Stimulated activated CD8-positive, alpha-beta memory T cell treated with anti-CD3 and anti-CD28 coated beads, Interleukin-7, amount 100 ng/mL, for 1 hour (primary cell): ENCODE measurements around the gene AQP12A.
"Not testable (repeated sequence)": the region's sequence is repeated elsewhere in the genome, so short reads cannot be mapped to it uniquely, and the experiment has no call there.

Experiments used
- DNase-seq, 2 donors: peaks; one replicate each; pipeline ENCODE4 v3.0.0-alpha.2; 2020; ENCODE audit warnings: low read depth in 2 of 2

AQP12A gene

GRCh38 chr2:240691631-240692420 is at the start of gene AQP12A:
Gene AQP12A, plus strand, starts transcription at chr2:240691866. Its CDS starts 48 bp downstream, at chr2:240691914.
- DNase-seq = not testable (repeated sequence)

DNA sequence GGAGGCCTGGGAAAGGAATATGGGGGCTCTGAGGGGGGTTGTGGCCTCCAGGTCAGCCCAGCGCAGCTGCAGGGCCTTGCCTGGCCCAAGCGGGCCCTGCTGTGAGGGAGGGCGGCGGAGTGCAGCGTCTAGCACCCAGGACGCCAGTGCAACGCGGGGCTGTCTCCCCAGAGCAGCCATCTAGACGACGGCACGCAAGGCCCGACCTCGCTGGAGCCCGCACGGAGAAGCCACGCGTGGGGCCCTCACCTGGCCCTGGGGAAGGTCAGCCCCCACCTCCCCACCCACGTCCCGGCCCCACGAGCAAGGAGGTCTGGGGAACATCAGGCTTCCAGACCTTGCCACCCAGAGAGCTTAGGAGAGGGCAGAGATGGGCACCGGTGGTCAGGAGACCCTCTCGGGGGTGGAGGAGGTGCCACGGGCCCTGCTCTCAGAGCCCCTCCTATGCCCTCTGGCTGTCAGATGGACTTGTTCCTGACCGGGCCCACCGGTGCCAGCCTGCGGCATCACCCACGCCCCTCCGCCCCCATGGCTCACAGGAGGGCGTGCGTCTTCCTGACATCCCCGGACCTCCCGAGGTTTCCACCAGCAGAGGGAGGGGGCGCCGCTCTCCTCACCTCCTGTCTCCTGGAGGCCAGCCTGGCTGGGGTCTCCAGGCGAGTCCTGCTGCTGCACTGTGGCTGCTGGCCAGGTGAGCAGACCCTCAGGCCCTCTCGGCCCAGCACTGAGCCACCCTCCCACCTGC is 49.4 kb upstream of the AQP12A start:
- DNase-seq = no peak

GRCh38 chr2:240642806-240643092 is 48.9 kb upstream of the AQP12A start:
- no peak for DNase-seq

- no peak for DNase-seq
Observed at GRCh38 chr2:240643093-240643810, 48.4 kb upstream of the AQP12A start.

DNA sequence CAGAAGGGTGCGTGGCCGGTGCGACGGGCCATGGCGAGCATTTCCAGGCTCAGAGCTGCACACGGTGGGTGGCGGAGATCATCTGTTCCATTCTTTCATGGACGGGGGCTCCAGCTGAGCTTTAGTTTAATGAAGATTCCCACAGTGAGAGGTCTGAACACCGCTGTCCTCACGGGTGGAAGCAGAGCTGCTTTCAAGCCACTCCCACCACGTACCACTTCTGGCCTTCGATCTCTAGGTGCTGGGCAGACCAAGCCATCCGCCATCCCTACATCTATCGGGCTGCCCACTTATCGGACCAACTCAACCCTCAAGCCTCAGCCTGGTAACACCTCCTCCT is 47.9 kb upstream of the AQP12A start:
- no peak for DNase-seq

DNA sequence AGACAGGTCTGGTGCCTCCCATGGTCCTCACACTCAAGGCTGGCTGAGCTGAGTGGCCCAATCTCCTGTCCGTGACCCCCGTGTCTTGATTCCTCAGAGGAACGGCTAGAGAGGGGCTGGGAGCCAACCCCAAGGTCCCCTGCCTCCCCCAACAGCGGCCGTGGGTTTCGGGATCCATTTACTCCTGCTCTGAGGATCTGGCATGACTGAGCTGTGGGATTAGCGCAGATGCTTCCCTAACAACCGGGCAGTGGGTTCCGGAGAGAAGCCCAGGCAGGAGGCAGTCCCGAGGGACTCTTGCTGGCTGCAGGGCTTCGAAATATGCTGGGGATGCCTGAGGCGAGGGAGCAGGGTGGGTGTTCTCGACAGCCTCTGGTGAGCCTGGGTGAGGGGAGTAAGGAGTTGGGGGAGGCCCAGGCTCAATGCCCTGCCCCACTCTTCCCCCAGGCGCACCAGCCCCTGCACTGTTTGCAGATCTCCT is 47.5 kb upstream of the AQP12A start:
- DNase-seq = no peak

- no peak for DNase-seq
Observed at GRCh38 chr2:240644859-240645301, 46.8 kb upstream of the AQP12A start.

- DNase-seq = no peak
Observed at GRCh38 chr2:240645346-240645745, 46.3 kb upstream of the AQP12A start.

GRCh38 chr2:240645801-240646175 is 45.9 kb upstream of the AQP12A start:
- no peak for DNase-seq

- no peak for DNase-seq
Observed at GRCh38 chr2:240646176-240646899, 45.3 kb upstream of the AQP12A start.

DNA sequence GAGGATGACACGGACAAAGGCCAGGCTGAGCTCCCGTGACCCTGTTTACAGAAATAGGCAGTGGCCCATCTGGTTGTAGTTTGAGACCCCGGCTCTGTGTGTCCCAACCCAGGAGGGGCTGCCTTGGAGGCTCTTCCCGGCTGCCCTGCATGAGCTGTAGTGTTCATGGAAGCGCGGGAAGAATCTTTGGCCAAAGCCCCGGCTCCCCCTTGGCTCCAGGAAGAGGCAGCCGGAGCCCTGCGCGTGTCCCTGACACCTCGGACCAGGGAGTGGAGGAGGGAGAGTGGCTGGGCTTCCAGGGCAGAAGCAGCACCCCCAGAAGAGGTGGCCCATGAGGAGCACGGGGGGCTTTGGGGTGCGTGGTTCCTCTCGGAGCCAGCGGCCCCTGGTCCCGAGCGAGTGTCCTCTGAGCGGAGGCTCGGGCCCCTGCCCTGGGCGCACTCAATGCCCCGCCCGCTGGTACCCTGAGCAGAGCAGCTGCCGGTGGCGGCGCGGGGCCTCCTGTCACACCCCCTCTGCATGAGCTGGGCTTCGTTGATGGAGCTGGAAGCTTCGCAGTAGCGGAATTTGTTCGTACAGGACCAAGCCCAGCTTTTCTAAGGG is 44.7 kb upstream of the AQP12A start:
- DNase-seq = no peak

GRCh38 chr2:240647503-240648154 is 44.0 kb upstream of the AQP12A start:
- DNase-seq = no peak

DNA sequence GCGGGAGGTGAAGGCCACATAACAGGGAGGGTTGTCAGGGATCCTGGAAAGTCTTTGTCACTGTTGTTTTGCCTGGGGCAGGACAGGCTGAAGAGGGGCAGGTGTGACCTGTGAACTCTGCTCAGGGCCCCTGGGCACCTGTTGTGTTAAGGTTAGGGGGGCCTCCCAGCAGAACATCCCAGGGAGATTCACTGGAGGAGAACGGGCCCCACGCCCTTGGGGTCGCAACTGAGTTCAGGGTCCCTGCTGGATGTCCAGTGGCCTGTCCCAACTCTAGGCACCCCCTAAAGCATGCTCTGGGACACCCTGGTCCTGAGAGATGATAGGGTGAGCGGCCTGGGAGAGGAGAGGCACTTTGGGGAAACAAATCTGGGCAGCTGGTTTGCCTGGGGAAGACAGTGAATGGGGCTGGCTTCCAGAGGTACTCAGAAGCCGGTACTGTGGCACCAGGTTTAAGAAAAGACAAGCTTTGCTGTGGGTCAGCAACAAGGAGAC is 43.5 kb upstream of the AQP12A start:
- DNase-seq = no peak

DNA sequence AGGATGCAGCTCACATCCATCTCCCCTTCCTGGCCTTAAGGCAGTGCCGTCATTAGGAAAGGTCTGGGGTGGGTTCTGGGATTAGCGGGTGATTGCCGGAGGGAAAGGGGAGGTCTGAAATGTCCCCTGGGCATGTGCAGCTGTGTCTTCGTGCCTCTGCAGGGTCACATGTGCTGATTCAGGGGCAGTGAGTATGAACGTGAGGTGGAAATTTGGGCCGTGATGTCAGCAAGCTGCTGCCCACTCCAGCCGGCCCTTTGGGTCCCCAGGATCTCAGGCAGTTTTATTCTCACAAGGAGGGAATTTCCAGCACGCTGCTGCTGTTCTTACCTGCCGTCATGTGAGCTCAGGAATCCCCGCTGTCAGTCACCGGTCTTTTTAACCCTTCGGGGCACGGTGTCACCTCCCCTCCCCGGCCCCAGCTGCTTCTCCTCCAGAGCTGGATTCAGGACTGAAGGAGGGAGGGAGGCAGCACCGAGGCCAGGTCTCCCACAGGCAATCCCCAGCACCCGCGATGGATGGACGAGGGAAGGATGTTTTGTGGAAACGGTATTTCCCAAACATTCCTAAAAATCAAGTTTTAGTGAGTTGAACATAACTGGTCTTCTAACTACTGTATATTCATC is 42.9 kb upstream of the AQP12A start:
- DNase-seq = no peak

- no peak for DNase-seq
Observed at GRCh38 chr2:240649331-240649730, 42.3 kb upstream of the AQP12A start.

GRCh38 chr2:240650254-240650965 is 41.3 kb upstream of the AQP12A start:
- no peak for DNase-seq

- DNase-seq = no peak
Observed at GRCh38 chr2:240651185-240651584, 40.5 kb upstream of the AQP12A start.

DNA sequence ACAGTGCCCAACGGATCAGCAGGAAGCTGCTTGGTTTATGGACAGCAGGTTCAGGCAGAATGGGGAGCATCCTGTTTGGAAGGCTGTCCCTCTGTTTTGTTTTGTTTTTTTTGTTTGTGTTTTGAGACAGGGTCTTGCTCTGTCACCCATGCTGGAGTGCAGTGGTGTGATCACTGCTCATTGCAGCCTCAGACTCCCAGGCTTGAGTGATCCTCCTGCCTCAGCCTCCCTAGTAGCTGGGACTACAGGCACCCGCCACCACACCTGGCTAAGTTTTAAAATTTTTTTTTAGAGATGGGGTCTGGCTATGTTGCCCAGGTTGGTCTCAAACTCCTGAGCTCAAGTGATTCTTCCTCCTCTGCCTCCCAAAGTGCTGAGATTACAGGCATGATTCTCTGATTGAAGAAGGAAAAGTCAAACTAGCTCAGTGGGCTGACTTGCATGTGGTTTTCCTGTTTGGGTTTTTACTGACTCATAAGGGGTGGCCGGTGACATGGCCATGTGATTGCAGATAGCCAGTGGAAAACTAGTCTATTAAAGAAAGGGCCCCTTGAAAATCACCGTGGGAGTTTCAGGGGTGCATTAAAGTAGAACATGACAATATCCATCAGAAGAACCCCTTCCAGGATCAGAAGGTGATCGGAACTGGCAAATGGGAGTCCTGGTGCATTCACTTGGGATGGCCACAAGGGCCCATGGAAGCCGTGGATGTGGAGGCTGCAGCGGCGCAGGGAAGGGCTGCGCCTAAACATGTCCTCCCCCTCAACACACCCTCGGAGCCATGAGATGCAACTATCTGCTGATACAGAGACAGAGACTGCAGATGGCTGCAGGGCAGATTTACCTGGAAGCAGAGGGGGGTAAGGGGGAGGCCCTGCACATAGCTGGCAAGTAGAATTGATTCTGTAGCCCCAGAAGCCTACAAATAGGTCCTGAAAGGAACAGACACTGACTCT is 35.5 kb upstream of the AQP12A start:
- peak in 1 of 2 donors; percentile 14 for DNase-seq

DNA sequence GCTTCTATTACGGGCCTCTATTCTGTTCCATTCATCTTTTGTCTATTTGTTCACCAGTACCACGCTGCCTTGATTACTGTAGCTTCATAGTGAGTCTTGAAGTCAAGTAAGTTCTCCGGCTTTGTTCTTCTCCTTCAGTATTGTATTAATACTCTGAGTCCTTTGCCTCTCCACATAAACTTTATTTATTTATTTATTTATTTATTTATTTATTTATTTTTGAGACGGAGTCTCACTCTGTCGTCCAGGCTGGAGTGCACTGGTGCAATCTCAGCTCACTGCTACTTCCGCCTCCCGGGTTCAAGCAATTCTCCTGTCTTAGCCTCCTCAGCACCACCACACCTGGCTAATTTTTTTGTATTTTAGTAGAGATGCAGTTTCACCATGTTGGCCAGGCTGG is 31.8 kb upstream of the AQP12A start:
- DNase-seq = not testable (repeated sequence)
